Measurements from ENCODE around the gene HOPX.
A peak's percentile ranks its signal among the peaks of the same experiment; 100 is the strongest.
"Not testable (repeated sequence)": the region's sequence is repeated elsewhere in the genome, so short reads cannot be mapped to it uniquely, and the experiment has no call there.

The HOPX gene

DNA sequence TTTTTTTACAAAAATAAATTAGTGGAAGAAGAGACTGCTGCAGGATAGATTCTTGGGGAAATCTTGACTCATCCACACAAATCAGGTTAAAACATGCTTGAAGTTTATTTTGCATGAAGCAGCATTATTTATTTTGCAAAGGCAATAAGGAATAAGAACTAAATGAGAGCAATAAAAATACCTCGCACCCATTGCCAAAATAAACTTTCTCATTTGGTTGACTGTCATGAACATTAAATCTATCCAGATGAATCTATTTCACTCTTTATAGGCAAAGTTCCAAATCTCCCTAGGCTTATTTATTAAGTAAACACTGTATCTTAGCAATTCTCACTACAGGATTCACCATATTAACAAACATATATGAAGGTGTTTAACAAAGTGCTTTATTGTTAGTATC, 58.9 kb downstream of the HOPX start:
- no peak for DNase-seq

DNA sequence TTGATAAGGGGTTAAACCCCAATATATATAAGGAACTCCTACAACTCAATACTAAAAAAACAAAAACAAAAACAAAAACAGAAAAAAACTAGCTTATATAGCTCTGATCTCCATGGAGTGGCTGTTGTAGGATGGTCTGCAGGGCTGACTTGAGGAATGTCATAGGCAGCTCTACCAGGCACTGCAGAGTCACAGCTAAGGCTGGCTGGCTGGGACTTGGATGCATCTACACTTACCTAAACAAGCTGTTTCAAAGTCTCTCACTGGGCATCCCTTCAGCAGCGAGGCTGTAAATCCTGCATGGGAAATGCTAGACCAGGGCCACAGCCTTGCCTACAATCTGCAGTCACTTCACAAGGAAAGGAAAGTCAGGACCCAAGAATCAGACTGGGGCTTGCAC, 61.3 kb downstream of the HOPX start:
- no peak for DNase-seq

DNA sequence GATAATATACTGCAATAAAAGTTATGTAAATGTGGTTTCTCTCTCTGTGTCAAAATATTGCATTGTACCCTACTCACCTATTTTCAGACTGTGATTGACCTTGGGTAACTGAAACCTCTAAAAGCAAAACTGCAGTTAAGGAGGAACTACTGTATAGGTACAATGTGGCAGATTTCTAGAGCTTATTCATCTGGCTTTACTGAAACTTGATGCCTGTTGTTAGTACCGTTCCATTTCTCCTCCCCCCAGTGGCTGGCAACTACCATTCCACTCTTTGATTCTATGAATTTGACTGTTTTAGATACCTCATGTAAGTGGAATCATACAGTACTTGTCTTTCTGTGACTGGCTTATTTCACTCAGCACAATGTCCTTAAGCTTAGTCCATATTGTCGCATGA, 61.9 kb downstream of the HOPX start:
- peak; percentile 15 for DNase-seq

DNA sequence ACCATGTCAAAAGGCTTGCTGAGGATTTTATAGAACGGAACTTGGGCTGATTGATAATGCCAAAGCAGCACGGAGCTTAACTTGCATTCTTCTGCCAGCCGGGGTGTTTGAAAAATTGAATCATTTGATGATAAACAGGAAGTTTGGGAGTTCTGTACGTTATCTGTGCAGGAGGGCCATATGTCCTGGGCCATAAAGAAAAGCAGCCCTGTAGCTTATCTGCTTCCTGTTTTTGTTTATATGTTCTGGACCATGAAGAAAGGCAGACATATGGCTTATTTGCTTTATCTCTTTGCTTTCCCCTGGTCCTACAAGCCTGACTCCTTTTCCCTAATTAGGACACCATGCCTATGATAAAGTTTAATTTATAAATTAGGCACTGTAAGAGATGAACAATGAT, 62.4 kb downstream of the HOPX start:
- DNase-seq = no peak

DNA sequence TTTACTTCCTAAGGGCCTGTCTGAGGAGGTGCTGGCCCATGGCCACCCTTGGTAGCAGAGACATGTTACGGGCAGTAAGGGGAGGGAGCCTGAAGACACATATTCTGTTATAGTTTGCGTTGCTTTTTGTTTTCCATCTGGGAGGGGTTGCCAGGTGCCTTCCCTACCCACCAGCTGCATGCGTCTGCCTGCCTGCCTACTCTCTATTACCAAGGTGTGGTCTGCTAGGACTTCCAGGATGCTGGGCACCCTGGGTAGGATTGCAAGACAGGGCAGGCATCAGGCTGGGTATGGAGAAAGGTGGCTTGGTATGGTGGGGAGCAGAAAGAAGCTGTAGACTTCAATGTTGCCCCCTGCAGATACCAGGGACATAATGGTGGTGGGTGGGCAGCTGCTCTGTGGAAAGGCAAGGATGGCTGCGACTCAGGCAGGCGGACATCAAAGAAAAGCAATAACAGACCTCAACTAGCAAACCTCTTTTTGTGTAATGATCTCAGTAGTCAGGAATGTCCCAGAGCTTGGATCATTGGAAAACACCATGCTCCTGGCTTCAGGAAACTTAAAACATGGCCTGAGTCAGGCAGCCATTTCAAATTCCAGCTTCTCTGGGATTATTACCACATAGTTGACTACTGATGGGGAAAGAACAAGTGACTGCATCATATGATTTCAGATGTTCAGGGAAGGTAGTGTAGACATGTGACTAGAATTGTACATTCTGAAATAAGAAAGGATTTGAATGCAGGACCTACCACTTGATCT, 67.8 kb downstream of the HOPX start:
- DNase-seq = no peak

DNA sequence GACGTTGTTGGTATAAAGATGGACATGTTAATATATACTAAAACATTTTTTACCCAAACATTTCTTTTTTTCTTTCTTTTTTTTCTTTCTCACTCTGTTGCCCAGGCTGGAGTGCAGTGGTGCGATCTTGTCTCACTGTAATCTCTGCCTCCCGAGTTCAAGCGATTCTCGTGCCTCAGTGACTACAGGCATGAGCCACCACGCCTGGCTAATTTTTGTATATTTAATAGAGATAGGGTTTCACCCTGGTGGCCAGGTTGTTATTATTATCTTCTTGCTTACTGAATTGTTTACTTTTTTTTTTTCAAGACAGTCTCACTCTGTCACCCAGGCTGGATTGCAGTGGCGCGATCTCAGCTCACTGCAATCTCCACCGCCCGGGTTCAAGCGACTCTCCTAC, 68.8 kb downstream of the HOPX start:
- no peak for DNase-seq

DNA sequence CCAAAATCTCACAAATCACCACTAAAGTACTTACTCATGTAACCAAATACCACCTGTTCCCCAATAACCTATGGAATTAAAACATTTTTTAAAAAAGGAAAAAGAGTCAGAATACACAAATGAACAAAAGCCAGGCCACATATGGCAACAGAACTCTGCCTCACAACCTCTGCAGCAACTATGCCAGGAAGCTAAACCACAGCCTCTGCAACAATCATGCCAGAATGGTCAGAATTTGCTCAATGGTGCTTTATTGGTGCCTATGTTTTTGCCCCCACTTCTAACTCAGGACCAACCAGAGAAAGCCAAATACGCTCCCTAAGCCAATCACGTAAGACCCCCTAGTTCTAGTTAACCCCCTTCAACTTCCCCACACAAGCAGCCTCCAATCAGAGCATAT, 69.6 kb downstream of the HOPX start:
- DNase-seq = no peak

DNA sequence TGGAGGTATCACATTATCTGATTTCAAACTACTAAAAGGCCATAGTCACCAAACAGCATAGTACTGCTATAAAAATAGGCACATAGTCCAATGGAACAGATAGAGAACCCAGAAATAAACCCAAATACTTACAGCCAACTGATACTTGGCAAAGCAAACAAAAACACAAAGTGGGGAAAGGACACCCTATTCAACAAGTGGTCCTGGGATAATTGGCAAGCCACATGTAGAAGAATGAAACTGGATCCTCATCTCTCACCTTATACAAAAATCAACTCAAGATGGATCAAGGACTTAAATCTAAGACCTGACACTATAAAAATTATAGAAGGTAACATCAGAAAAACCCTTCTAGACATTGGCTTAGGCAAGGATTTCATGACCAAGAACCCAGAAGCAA, 70.9 kb downstream of the HOPX start:
- DNase-seq = not testable (repeated sequence)

DNA sequence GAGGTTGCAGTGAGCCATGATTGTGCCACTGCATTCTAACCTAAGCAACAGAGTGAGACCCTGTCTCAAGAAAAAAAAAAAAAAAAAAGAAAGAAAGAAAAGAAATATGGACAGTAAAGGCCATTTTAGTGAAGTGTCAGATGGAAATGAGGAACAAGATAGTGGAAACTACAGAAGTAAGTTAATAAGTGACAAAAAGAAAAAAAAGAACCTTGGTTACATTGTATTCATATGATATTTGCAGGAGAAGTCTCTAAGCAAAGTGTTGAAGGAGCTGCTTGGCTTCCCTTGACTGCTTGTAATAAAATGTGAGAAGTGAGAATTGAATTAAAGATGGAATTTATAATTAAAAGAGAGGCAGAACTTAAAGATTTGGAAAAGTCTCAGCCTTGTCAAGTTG, 73.2 kb downstream of the HOPX start:
- DNase-seq = no peak

DNA sequence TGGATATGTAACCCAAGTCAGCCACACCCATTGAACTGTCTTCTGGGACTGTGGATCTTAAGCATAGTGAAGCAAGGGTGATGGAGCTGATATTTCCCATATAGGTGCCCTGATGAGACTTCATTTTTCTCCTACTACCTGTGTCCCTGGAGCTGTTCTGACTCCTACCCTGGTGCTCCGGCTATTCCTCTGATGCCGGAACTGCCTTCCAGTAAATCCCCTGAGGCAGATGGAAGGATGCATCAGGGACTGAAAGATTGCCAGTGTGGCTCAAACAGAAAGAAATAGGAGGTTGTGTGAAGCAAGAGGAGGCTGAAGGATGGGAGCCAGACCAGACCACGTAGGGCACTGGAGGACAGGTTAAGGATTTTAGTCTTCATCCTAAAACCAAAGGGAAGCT, 74.7 kb downstream of the HOPX start:
- DNase-seq = no peak

DNA sequence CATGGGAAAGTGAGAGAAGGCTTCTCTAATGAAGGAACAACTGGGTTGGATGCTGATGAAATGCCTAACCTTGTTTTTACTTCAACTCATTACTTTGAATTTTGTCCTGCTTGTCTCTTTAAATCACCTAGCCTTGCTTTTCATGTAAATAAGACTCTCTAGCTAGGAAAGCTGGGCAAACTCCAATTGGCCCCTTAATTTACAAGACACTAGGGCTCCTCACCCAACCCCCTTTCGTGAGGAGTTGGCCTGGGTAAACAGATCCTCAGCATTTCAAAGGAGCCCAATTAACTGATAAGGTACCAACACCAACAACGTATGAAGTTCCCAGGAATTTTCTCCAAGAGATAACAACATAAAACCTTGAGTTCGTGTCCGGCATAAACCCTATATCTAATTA, 75.6 kb downstream of the HOPX start:
- not testable (repeated sequence) for DNase-seq

DNA sequence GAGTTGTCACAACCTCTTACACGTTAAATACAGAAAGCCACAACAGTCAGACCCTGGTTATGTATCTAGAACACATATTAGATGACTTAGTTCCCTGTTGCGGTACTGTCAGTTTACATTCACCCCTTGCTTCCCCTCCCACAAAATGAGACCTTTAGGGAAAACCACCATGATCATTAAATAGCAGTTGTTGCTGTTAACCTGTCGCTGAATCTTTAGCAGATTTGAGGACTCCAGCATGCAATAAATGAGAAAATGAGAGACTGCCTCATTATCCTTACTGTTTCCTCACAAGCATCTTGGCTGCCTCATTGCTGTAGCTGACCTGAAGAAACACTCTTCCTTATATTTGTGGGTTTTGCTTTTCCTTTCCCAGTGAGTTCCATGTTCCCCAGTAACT, 77.8 kb downstream of the HOPX start:
- no peak for DNase-seq

Measured in DMS53 (cell line).